GM23338 (cell line): ENCODE data around the gene NEMP2.

Experiments
- CREB1 ChIP-seq: fragments of 250-450 bp; sonication (Bioruptor Pico); IDR thresholded peaks from 2 replicates; pipeline ENCODE4 v1.5.0; 2020; ENCODE audit warnings: low read depth, mild to moderate bottlenecking, moderate library complexity
- EZH2 ChIP-seq: fragments of 200-600 bp; sonication (generic); IDR thresholded peaks from one replicate; pipeline ENCODE4 v1.8.0; 2017; ENCODE audit warnings: antibody characterized with exemption, mild to moderate bottlenecking, low read depth; ENCODE audit not compliant: unreplicated experiment
- EZH2phosphoT487 ChIP-seq: fragments of 200-600 bp; sonication (generic); IDR thresholded peaks from one replicate; pipeline ENCODE4 v1.8.1; 2018; ENCODE audit warnings: antibody characterized with exemption; ENCODE audit not compliant: unreplicated experiment
- JUNB ChIP-seq: IDR thresholded peaks from one replicate; pipeline ENCODE4 v1.6.1; 2016; ENCODE audit warnings: antibody characterized with exemption; ENCODE audit not compliant: unreplicated experiment
- NANOG ChIP-seq: IDR thresholded peaks from 2 replicates; pipeline ENCODE4 v1.6.1; 2016; ENCODE audit warnings: antibody characterized with exemption, borderline replicate concordance
- POLR2AphosphoS5 ChIP-seq: IDR thresholded peaks from 2 replicates; pipeline ENCODE4 v1.6.1; 2016; ENCODE audit warnings: antibody characterized with exemption, low read depth
- STAT1 ChIP-seq: IDR thresholded peaks from one replicate; pipeline ENCODE4 v1.6.1; 2016; ENCODE audit warnings: antibody characterized with exemption; ENCODE audit not compliant: unreplicated experiment
- ZNF114 ChIP-seq: fragments of 250-450 bp; sonication (Bioruptor Pico); IDR thresholded peaks from 2 replicates; pipeline ENCODE4 v1.5.0; 2020; ENCODE audit warnings: mild to moderate bottlenecking, moderate library complexity
- ZNF331 ChIP-seq: fragments of 250-450 bp; sonication (Bioruptor Pico); IDR thresholded peaks from 2 replicates; pipeline ENCODE4 v1.5.0; 2020; ENCODE audit warnings: low read depth, mild to moderate bottlenecking, moderate library complexity
- TF ChIP-seq, protein P1 (sequence below), 2 experiments: fragments of 200-600 bp in 1 of 2; sonication (generic) in 1 of 2; conservative IDR thresholded peaks; 2 replicates each; pipeline versions ENCODE4 v1.5.1 to v1.6.1; 2016 to 2017; ENCODE audit warnings: antibody characterized with exemption in 2 of 2, low read depth in 2 of 2, mild to moderate bottlenecking in 2 of 2, moderate library complexity in 1 of 2
- TF ChIP-seq, protein P2 (sequence below): IDR thresholded peaks from one replicate; pipeline ENCODE4 v1.6.1; 2018; ENCODE audit warnings: antibody characterized with exemption; ENCODE audit not compliant: unreplicated experiment
- TF ChIP-seq, protein P3 (sequence below): fragments of 250-450 bp; sonication (Bioruptor Pico); IDR thresholded peaks from 2 replicates; pipeline ENCODE4 v1.5.0; 2020; ENCODE audit warnings: mild to moderate bottlenecking, moderate library complexity
- TF ChIP-seq, protein P4 (sequence below): IDR thresholded peaks from 2 replicates; pipeline ENCODE4 v1.6.1; 2016; ENCODE audit warnings: antibody characterized with exemption

DNA sequence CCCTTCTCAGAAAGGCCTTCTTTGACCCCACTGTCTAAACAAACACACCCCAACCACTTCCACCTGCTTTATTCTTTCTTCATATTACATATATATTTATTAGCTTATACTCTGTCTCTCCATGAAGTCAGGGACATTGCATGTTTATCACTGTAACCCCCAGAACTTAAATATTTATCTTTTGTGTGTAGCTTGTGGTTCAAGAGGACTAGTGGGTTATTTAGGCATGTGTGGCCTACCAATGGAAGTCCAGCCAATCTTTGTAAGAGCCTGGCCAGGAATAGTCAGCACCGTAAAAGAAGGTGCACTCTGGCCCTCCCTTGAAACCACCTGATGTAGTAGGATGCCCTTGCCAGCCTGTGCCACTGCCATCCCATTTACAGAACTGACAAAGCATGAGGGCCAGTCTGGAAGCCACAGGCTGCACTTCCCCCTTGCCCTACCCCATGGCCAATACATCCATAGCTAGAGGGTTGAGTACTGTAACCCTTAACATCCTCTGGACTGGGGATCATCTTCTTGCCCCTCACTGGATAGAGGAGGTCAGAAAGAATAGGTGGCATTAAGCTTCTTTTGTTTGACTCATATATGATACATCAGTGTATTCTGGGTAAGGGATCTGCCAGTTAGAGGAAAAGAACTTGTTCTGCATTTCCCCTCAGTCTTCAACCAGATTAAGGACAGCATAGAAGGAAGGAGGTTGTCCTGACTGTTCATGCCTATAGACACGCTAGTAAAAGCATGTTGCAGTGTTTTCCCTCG lies 4.9 kb downstream of the NEMP2 start:
- TF ChIP-seq NANOG: no peak
- TF ChIP-seq, protein P1, sequence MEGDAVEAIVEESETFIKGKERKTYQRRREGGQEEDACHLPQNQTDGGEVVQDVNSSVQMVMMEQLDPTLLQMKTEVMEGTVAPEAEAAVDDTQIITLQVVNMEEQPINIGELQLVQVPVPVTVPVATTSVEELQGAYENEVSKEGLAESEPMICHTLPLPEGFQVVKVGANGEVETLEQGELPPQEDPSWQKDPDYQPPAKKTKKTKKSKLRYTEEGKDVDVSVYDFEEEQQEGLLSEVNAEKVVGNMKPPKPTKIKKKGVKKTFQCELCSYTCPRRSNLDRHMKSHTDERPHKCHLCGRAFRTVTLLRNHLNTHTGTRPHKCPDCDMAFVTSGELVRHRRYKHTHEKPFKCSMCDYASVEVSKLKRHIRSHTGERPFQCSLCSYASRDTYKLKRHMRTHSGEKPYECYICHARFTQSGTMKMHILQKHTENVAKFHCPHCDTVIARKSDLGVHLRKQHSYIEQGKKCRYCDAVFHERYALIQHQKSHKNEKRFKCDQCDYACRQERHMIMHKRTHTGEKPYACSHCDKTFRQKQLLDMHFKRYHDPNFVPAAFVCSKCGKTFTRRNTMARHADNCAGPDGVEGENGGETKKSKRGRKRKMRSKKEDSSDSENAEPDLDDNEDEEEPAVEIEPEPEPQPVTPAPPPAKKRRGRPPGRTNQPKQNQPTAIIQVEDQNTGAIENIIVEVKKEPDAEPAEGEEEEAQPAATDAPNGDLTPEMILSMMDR (conservative IDR thresholded peaks at IDR 0.05; ENCODE audit: low read depth in 2 of 2): no peak
- TF ChIP-seq JUNB: no peak
- no peak for TF ChIP-seq POLR2AphosphoS5
- TF ChIP-seq EZH2phosphoT487: no peak
- TF ChIP-seq, protein P2, sequence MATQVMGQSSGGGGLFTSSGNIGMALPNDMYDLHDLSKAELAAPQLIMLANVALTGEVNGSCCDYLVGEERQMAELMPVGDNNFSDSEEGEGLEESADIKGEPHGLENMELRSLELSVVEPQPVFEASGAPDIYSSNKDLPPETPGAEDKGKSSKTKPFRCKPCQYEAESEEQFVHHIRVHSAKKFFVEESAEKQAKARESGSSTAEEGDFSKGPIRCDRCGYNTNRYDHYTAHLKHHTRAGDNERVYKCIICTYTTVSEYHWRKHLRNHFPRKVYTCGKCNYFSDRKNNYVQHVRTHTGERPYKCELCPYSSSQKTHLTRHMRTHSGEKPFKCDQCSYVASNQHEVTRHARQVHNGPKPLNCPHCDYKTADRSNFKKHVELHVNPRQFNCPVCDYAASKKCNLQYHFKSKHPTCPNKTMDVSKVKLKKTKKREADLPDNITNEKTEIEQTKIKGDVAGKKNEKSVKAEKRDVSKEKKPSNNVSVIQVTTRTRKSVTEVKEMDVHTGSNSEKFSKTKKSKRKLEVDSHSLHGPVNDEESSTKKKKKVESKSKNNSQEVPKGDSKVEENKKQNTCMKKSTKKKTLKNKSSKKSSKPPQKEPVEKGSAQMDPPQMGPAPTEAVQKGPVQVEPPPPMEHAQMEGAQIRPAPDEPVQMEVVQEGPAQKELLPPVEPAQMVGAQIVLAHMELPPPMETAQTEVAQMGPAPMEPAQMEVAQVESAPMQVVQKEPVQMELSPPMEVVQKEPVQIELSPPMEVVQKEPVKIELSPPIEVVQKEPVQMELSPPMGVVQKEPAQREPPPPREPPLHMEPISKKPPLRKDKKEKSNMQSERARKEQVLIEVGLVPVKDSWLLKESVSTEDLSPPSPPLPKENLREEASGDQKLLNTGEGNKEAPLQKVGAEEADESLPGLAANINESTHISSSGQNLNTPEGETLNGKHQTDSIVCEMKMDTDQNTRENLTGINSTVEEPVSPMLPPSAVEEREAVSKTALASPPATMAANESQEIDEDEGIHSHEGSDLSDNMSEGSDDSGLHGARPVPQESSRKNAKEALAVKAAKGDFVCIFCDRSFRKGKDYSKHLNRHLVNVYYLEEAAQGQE: no peak
- no peak for TF ChIP-seq EZH2
- no peak for TF ChIP-seq STAT1
- no peak for TF ChIP-seq CREB1 (CRISPR knock-in tag)
- TF ChIP-seq, protein P3, sequence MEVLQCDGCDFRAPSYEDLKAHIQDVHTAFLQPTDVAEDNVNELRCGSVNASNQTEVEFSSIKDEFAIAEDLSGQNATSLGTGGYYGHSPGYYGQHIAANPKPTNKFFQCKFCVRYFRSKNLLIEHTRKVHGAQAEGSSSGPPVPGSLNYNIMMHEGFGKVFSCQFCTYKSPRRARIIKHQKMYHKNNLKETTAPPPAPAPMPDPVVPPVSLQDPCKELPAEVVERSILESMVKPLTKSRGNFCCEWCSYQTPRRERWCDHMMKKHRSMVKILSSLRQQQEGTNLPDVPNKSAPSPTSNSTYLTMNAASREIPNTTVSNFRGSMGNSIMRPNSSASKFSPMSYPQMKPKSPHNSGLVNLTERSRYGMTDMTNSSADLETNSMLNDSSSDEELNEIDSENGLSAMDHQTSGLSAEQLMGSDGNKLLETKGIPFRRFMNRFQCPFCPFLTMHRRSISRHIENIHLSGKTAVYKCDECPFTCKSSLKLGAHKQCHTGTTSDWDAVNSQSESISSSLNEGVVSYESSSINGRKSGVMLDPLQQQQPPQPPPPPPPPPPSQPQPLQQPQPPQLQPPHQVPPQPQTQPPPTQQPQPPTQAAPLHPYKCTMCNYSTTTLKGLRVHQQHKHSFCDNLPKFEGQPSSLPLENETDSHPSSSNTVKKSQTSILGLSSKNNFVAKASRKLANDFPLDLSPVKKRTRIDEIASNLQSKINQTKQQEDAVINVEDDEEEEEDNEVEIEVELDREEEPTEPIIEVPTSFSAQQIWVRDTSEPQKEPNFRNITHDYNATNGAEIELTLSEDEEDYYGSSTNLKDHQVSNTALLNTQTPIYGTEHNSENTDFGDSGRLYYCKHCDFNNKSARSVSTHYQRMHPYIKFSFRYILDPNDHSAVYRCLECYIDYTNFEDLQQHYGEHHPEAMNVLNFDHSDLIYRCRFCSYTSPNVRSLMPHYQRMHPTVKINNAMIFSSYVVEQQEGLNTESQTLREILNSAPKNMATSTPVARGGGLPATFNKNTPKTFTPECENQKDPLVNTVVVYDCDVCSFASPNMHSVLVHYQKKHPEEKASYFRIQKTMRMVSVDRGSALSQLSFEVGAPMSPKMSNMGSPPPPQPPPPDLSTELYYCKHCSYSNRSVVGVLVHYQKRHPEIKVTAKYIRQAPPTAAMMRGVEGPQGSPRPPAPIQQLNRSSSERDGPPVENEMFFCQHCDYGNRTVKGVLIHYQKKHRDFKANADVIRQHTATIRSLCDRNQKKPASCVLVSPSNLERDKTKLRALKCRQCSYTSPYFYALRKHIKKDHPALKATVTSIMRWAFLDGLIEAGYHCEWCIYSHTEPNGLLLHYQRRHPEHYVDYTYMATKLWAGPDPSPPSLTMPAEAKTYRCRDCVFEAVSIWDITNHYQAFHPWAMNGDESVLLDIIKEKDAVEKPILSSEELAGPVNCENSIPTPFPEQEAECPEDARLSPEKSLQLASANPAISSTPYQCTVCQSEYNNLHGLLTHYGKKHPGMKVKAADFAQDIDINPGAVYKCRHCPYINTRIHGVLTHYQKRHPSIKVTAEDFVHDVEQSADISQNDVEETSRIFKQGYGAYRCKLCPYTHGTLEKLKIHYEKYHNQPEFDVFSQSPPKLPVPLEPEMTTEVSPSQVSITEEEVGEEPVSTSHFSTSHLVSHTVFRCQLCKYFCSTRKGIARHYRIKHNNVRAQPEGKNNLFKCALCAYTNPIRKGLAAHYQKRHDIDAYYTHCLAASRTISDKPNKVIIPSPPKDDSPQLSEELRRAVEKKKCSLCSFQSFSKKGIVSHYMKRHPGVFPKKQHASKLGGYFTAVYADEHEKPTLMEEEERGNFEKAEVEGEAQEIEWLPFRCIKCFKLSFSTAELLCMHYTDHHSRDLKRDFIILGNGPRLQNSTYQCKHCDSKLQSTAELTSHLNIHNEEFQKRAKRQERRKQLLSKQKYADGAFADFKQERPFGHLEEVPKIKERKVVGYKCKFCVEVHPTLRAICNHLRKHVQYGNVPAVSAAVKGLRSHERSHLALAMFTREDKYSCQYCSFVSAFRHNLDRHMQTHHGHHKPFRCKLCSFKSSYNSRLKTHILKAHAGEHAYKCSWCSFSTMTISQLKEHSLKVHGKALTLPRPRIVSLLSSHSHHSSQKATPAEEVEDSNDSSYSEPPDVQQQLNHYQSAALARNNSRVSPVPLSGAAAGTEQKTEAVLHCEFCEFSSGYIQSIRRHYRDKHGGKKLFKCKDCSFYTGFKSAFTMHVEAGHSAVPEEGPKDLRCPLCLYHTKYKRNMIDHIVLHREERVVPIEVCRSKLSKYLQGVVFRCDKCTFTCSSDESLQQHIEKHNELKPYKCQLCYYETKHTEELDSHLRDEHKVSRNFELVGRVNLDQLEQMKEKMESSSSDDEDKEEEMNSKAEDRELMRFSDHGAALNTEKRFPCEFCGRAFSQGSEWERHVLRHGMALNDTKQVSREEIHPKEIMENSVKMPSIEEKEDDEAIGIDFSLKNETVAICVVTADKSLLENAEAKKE (CRISPR knock-in tag): no peak
- TF ChIP-seq, protein P4, sequence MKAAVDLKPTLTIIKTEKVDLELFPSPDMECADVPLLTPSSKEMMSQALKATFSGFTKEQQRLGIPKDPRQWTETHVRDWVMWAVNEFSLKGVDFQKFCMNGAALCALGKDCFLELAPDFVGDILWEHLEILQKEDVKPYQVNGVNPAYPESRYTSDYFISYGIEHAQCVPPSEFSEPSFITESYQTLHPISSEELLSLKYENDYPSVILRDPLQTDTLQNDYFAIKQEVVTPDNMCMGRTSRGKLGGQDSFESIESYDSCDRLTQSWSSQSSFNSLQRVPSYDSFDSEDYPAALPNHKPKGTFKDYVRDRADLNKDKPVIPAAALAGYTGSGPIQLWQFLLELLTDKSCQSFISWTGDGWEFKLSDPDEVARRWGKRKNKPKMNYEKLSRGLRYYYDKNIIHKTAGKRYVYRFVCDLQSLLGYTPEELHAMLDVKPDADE: no peak
- TF ChIP-seq ZNF331 (CRISPR knock-in tag): no peak
- no peak for TF ChIP-seq ZNF114 (CRISPR knock-in tag)
